GM12873 (cell line): ENCODE measurements around the gene TMEM51.

ENCODE experiments used
- CTCF ChIP-seq: IDR thresholded peaks from 2 replicates; pipeline ENCODE4 v1.5.1; 2012; ENCODE audit warnings: low read depth, mild to moderate bottlenecking, moderate library complexity, low read length, control low read depth; ENCODE audit not compliant: insufficient read depth; ENCODE audit errors: missing control alignments

The TMEM51 gene

GRCh38 chr1:15196807-15197530, 43.4 kb downstream of the TMEM51 start:
- TF ChIP-seq CTCF: no peak

DNA sequence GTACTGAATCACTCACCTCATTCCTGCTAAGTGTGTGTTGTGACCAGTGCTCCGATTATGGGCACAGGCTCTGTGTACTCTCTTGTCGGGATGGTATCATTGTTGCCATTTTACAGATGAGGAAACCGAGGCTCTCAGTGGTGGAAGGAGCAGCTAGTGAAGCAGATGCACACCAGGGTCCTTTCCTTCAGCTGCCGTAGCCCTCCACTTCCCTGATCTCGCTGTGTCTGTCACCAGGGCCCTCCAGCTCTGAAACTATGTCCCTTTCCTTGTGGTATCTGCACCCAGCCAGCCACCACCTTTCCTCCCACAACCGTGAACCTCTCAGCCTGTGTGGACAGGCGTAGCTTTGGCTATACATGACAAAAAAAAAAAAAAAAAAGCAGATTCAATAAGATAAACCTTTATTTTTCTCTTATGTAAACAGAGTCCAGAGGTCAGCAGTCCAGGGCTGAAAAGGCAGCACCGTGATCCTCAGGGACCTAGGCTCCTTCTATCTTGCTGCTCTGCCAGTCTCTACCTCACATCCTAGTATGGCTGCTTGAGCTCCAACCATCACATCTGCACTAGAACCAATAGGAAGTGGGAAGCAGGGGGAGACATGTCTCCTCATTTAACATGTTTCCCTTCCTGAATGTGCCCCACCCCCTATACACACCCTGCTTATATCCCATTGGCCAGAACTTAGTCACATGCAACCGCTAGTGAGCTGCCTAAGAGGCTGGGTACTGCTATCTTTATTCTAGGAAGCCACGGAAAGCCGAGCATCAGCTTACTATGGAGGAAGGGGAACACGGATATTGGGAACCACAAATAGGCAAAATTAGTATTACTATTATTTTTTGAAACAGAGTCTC, 44.3 kb downstream of the TMEM51 start:
- no peak for TF ChIP-seq CTCF

DNA sequence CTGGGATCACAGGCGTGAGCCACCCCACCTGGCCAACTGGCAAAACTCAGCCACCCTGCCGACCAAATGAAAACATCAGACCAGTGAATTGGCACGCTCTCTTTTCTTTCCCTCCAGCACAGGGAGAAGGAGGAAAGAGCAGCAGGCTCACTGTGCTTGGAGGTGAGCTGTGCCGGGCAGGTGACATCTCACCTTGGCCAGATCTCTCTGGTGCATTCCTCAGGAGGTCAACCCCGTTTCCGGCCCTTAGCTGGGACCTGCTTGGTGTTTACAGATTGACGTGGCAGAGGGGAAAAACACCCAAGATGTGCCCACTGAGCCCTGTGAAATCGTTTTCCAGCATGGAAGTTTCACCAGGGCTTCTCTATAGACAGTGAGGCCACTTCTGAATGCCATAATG, 45.1 kb downstream of the TMEM51 start:
- TF ChIP-seq CTCF: no peak

DNA sequence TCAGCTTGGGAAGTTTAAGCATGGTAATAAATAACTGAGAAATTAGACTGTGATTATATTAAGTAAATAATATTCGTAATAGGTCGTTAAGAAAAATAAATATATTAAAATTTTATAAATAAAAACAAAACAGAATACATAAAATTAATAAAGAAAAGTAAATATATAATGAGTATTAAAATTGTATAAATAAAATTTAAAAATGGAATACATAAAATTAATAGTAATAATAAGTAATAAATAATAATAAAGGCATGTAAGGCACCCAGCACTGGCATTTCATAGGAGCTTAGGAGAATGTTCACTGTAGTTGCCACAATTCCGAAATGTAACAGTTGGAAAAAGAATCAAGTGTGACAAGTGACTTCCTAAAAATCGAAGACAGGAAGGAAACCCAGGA, 47.7 kb downstream of the TMEM51 start:
- TF ChIP-seq CTCF: no peak

- no peak for TF ChIP-seq CTCF
Observed at GRCh38 chr1:15201849-15202551, 48.5 kb downstream of the TMEM51 start.

DNA sequence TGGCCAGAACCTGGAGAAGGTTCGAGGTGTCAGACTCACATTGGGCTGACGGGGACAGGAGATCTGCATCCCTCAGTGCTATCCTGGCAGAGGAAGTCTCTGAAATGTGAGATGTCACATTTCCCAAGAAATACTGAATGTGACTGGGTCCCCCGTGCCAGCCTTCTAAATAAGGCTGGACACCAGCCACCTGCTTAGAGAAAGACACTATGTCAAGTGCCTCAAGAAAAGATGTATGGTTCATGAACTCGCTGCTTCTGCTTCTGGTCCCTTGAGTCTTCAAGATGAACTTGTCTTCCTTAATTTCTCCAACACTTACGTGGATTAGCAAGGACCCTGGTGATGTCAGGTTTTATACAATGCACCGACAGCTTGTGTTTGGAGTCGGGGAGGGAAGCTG, 51.4 kb downstream of the TMEM51 start:
- no peak for TF ChIP-seq CTCF
